OCI-LY3 (cell line): ENCODE data around the gene ROR1.

Experiments used
- H2AFZ ChIP-seq: fragments of 200-600, 300-600 bp; shearing (Covaris generic); 2 replicates; pipeline ENCODE4 v1.6.0; 2014; ENCODE audit warnings: antibody characterized with exemption, low read depth, low read length
- H3K27ac ChIP-seq: fragments of 200-600, 300-600 bp; sonication (generic); 2 replicates; pipeline ENCODE4 v1.5.1; 2014; ENCODE audit warnings: mild to moderate bottlenecking, low read length, moderate library complexity, mixed read lengths
- H3K27me3 ChIP-seq: fragments of 200-600, 300-600 bp; sonication (generic); 2 replicates; pipeline ENCODE4 v1.6.1; 2014; ENCODE audit warnings: low read depth, low read length, mixed read lengths
- H3K36me3 ChIP-seq: fragments of 200-600, 300-600 bp; sonication (generic); replicated peaks from 2 replicates; pipeline ENCODE3; 2014; ENCODE audit warnings: low read depth, low read length, mixed read lengths
- H3K4me1 ChIP-seq: fragments of 300-600, 200-600 bp; sonication (generic); 2 replicates; pipeline ENCODE4 v1.6.1; 2014; ENCODE audit warnings: low read length, mixed read lengths
- H3K4me2 ChIP-seq: fragments of 200-600, 300-600 bp; sonication (generic); 2 replicates; pipeline ENCODE4 v1.6.1; 2014; ENCODE audit warnings: low read length, mixed read lengths
- H3K4me3 ChIP-seq: fragments of 300-600, 200-600 bp; sonication (generic); 2 replicates; pipeline ENCODE4 v1.5.1; 2014; ENCODE audit warnings: antibody characterized with exemption, mild to moderate bottlenecking, low read length, moderate library complexity
- H3K79me2 ChIP-seq: fragments of 300-600, 200-600 bp; shearing (Covaris generic); 2 replicates; pipeline ENCODE4 v1.6.1; 2014; ENCODE audit warnings: mild to moderate bottlenecking, low read length, mixed read lengths
- H3K9ac ChIP-seq: fragments of 300-600, 200-600 bp; shearing (Covaris generic); 2 replicates; pipeline ENCODE4 v1.6.0; 2014; ENCODE audit warnings: mild to moderate bottlenecking, low read length, moderate library complexity
- H3K9me3 ChIP-seq: fragments of 200-600, 300-600 bp; shearing (Covaris generic); 2 replicates; pipeline ENCODE4 v1.6.1; 2014; ENCODE audit warnings: low read length, mixed read lengths; ENCODE audit not compliant: insufficient read depth
- H4K20me1 ChIP-seq: fragments of 200-600, 300-600 bp; sonication (generic); 2 replicates; pipeline ENCODE4 v1.6.1; 2016; ENCODE audit warnings: low read length, mixed read lengths; ENCODE audit not compliant: insufficient read depth
- EZH2phosphoT487 ChIP-seq: fragments of 200-600 bp; shearing (Covaris generic); IDR thresholded peaks from 2 replicates; pipeline ENCODE4 v1.6.1; 2018; ENCODE audit warnings: antibody characterized with exemption, mixed run types, low read depth
- TF ChIP-seq, protein P1 (sequence below): fragments of 200-600, 300-600 bp; sonication (generic); IDR thresholded peaks from 2 replicates; pipeline ENCODE4 v1.5.1; 2014; ENCODE audit warnings: antibody characterized with exemption, low read length, low read depth

ROR1 gene

DNA sequence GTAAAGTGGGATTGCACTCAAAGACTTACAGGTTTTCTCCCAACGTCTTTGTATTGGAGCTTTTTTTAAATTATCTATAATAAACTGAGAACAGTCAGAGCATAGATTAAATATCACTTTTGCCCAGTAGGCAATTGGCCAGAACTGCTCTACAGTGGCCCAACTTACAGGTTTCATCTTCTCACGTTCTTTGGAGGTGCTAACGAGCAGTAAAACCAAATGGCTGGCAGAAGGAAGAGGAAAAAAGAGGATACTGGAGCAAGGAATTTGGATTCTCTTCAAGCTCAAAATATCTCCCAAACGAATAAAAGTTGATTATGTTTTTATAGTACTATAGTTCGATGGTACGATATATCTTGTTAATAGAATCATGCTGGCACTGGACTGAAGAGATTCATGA, 201.1 kb downstream of the ROR1 start:
- Histone ChIP-seq H3K4me1 (no peaks in the 10 kb centered on the region), H3K4me3 (no peak overlapping the region), H3K9ac (no peak overlapping the region), H3K79me2 (no peaks in the 10 kb centered on the region), H2AFZ (no peak overlapping the region), H4K20me1 (no peaks in the 10 kb centered on the region), H3K36me3 (no peaks in the 10 kb centered on the region), H3K27me3 (no peaks in the 10 kb centered on the region), H3K27ac (no peak overlapping the region), H3K9me3 (no peaks in the 10 kb centered on the region), H3K4me2 (no peak overlapping the region)
- TF ChIP-seq, protein P1, sequence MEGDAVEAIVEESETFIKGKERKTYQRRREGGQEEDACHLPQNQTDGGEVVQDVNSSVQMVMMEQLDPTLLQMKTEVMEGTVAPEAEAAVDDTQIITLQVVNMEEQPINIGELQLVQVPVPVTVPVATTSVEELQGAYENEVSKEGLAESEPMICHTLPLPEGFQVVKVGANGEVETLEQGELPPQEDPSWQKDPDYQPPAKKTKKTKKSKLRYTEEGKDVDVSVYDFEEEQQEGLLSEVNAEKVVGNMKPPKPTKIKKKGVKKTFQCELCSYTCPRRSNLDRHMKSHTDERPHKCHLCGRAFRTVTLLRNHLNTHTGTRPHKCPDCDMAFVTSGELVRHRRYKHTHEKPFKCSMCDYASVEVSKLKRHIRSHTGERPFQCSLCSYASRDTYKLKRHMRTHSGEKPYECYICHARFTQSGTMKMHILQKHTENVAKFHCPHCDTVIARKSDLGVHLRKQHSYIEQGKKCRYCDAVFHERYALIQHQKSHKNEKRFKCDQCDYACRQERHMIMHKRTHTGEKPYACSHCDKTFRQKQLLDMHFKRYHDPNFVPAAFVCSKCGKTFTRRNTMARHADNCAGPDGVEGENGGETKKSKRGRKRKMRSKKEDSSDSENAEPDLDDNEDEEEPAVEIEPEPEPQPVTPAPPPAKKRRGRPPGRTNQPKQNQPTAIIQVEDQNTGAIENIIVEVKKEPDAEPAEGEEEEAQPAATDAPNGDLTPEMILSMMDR, result no peak
- no peak for TF ChIP-seq EZH2phosphoT487

DNA sequence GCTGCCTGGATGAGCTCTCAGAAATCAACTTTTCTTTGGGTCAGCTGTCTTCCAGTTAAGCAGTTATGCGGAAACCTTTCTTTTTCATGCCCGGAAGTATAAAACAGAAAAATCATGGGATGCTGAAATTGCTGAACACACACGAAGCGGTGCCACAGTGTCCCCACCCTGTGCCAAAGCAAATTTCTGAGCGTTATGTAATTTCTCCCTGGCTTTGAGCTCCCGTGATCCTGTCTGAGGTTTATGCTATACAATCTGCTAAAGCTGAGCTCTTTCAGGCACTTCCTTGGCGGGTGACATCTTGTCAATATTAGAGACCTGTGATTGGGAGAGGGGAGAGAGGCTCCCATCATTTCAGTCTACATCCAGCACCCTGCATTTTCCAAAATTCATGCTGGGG, 201.7 kb downstream of the ROR1 start:
- Histone ChIP-seq H3K27ac (no peak overlapping the region), H3K27me3 (no peaks in the 10 kb centered on the region), H3K9me3 (no peaks in the 10 kb centered on the region), H2AFZ (no peak overlapping the region), H3K79me2 (no peaks in the 10 kb centered on the region), H3K9ac (no peak overlapping the region), H3K4me3 (no peak overlapping the region), H4K20me1 (no peaks in the 10 kb centered on the region), H3K4me2 (no peak overlapping the region), H3K36me3 (no peaks in the 10 kb centered on the region), H3K4me1 (no peaks in the 10 kb centered on the region)
- TF ChIP-seq, protein P1, result no peak
- no peak for TF ChIP-seq EZH2phosphoT487

DNA sequence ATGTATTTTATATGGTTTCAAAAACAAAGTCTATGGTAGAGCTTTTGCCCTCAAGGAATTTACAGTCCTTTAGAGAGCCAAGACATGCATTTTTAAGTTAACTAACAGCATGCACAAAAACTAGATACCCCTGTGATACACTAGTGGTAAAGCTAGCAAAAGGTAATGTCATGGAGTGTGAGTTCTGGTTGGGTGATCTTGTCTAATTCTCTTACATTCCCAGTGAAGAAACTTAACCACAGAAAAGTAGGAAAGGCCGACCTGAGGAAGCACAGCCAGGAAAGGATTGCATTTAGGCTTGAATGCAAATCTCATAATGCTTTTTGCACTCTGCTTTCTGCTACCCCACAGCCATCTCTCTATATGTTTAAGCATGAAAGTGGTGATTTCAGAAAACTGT, 202.2 kb downstream of the ROR1 start:
- H3K4me3 ChIP-seq, result no peak overlapping the region
- no peaks in the 10 kb centered on the region for H3K27me3 ChIP-seq
- H2AFZ ChIP-seq, result no peak overlapping the region
- no peaks in the 10 kb centered on the region for H3K36me3 ChIP-seq
- TF ChIP-seq, protein P1, result no peak
- no peak for TF ChIP-seq EZH2phosphoT487
- H3K9me3 ChIP-seq, result no peaks in the 10 kb centered on the region
- no peak overlapping the region for H3K27ac ChIP-seq
- H4K20me1 ChIP-seq, result no peaks in the 10 kb centered on the region
- H3K4me1 ChIP-seq, result no peaks in the 10 kb centered on the region
- no peaks in the 10 kb centered on the region for H3K79me2 ChIP-seq
- no peak overlapping the region for H3K4me2 ChIP-seq
- no peak overlapping the region for H3K9ac ChIP-seq

DNA sequence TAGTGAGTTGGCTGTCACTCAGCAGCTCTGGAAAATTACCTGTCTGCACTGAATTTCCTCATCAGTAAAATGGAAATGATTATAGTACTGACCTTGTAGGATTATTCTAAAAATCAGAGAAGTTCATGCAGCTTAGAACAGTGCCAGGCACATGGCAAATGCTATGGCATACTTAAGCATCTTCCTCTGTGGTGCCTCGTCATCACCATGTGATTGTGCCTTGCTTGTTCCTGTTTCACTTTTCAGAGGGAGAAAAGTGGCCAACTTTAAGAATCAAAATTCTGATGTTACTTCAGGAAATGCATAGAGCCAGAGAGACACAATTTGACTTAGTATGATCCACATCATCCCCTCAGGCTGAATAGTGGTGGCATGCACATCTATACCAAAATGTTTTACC, 203.6 kb downstream of the ROR1 start:
- Histone ChIP-seq H3K27me3 (no peaks in the 10 kb centered on the region), H2AFZ (no peak overlapping the region), H3K9me3 (no peaks in the 10 kb centered on the region), H3K4me2 (no peak overlapping the region), H4K20me1 (no peaks in the 10 kb centered on the region), H3K79me2 (no peaks in the 10 kb centered on the region), H3K4me3 (no peak overlapping the region), H3K27ac (no peak overlapping the region), H3K36me3 (no peaks in the 10 kb centered on the region), H3K4me1 (no peaks in the 10 kb centered on the region), H3K9ac (no peak overlapping the region)
- TF ChIP-seq EZH2phosphoT487, result no peak
- TF ChIP-seq, protein P1, result no peak
